ENCODE results near the gene HIVEP2.

The HIVEP2 gene

GRCh38 chr6:142811923-142812322 lies 133.1 kb downstream of the HIVEP2 start:
- peaks cover 0 to 7% (median 0%) of the 10 kb centered on the region in 4 donors for H3K4me1 ChIP-seq
- no peaks in the 10 kb centered on the region for H3K36me3 ChIP-seq
- no peak for DNase-seq
- TF ChIP-seq CTCF (IDR thresholded peaks at IDR 0.05): no peak
- H3K4me3 ChIP-seq: no peak overlapping the region
- H3K9me3 ChIP-seq: no peaks in the 10 kb centered on the region
- H3K27me3 ChIP-seq: no peaks in the 10 kb centered on the region
- intact Hi-C loops (cut with DNase I; ENCODE audit: low total_unique reads): no loop called here
- H3K27ac ChIP-seq: no peak overlapping the region

GRCh38 chr6:142810952-142811514 lies 133.9 kb downstream of the HIVEP2 start:
- no peaks in the 10 kb centered on the region for H3K9me3 ChIP-seq
- H3K4me1 ChIP-seq: peaks cover 0 to 3% (median 0%) of the 10 kb centered on the region in 4 donors
- H3K4me3 ChIP-seq: no peak overlapping the region
- H3K36me3 ChIP-seq: no peaks in the 10 kb centered on the region
- H3K27me3 ChIP-seq: no peaks in the 10 kb centered on the region
- no peak for TF ChIP-seq CTCF (IDR thresholded peaks at IDR 0.05)
- no peak overlapping the region for H3K27ac ChIP-seq
- no peak for DNase-seq
- intact Hi-C loops (cut with DNase I; ENCODE audit: low total_unique reads): no loop called here

GRCh38 chr6:142809947-142810346 lies 135.0 kb downstream of the HIVEP2 start:
- Histone ChIP-seq H3K4me3 (no peak overlapping the region), H3K36me3 (no peaks in the 10 kb centered on the region), H3K27me3 (no peaks in the 10 kb centered on the region), H3K4me1 (peaks cover 0 to 12% (median 5%) of the 10 kb centered on the region in 4 donors), H3K9me3 (no peaks in the 10 kb centered on the region), H3K27ac (no peak overlapping the region)
- DNase-seq: no peak
- no peak for TF ChIP-seq CTCF (IDR thresholded peaks at IDR 0.05)
- intact Hi-C loops (cut with DNase I; ENCODE audit: low total_unique reads): no loop called here

DNA sequence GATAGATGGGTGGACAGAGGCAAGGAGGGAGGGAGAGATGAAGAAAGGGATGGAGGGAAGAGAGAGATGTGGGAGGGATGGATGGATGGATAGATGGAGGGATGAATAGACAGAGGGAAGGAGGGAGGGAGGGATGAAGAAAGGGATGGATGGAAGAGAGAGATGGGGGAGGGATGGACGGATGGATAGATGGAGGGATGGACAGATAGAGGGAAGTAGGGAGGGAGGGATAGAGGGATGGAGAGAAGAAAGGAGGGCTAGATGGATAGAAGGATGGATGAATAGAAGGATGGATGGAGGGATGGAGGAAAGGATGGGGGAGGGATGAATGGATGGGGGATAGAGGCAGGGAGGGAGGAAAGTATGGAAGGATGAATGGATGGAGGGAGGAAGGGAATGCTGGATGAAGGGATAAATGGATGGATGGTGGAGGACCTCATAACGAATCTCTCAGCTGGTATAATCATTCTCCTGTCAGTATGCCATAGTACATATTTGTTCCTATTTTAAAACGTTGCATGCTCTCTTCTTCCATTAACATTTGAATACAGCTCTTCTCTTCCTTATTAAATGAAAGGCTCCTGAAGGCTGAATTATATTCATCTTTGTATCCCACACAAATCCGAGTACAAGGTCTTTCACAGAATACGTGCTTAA lies 136.4 kb downstream of the HIVEP2 start:
- no peak for TF ChIP-seq CTCF (IDR thresholded peaks at IDR 0.05)
- Histone ChIP-seq H3K27me3 (no peaks in the 10 kb centered on the region), H3K36me3 (no peaks in the 10 kb centered on the region), H3K4me3 (no peak overlapping the region), H3K9me3 (no peaks in the 10 kb centered on the region), H3K4me1 (peaks cover 0 to 23% (median 9%) of the 10 kb centered on the region in 4 donors), H3K27ac (no peak overlapping the region)
- intact Hi-C loops (cut with DNase I; ENCODE audit: low total_unique reads): no loop called here
- DNase-seq: no peak

- intact Hi-C loops (cut with DNase I; ENCODE audit: low total_unique reads): no loop called here
- no peak overlapping the region for H3K4me3 ChIP-seq
- H3K36me3 ChIP-seq: no peaks in the 10 kb centered on the region
- H3K9me3 ChIP-seq: no peaks in the 10 kb centered on the region
- peaks cover 0 to 42% (median 9%) of the 10 kb centered on the region in 4 donors for H3K4me1 ChIP-seq
- no peak for DNase-seq
- no peak overlapping the region for H3K27ac ChIP-seq
- H3K27me3 ChIP-seq: no peaks in the 10 kb centered on the region
- TF ChIP-seq CTCF (IDR thresholded peaks at IDR 0.05): no peak
Measured at GRCh38 chr6:142805042-142805441, 139.9 kb downstream of the HIVEP2 start.

Data from tibial artery (tissue), 4 donors.